ENCODE measurements around the gene HAS3.
A peak's percentile ranks its signal among the peaks of the same experiment; 100 is the strongest.

Gene HAS3

DNA sequence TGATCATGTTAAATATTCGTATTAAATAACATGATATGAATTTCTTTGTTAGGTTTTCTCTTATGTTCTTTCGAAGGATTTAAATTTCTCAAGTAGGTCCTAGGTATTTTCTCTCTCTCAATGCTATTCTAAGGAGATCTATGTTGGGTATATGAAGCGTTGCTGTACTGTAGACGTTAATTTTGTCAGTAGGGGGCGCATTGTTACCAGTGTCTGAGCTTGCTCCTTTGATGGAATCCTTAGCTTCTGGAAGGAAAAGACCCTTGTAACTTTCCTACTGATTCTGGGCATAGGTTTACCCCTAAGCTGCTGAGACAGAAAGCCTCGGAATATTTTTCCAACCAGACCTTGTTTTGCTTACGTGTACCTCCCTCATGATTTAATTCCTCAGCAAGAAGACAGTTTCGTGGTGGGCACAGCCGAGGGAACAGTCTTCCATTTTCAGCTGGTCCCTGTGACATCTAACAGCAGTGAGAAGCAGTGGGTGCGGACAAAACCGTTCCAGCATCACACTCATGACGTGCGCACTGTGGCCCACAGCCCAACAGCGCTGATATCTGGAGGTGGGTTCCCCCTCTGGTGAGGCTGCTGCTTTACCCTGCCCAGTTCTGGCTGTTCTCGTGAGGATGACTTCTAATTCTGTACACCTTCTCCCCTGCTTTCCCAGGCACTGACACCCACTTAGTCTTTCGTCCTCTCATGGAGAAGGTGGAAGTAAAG lies 44.9 kb downstream of the HAS3 start:
- H3K4me3 ChIP-seq (ENCODE audit: low read depth, low read length): no peak overlapping the region
- TF ChIP-seq, protein P1, sequence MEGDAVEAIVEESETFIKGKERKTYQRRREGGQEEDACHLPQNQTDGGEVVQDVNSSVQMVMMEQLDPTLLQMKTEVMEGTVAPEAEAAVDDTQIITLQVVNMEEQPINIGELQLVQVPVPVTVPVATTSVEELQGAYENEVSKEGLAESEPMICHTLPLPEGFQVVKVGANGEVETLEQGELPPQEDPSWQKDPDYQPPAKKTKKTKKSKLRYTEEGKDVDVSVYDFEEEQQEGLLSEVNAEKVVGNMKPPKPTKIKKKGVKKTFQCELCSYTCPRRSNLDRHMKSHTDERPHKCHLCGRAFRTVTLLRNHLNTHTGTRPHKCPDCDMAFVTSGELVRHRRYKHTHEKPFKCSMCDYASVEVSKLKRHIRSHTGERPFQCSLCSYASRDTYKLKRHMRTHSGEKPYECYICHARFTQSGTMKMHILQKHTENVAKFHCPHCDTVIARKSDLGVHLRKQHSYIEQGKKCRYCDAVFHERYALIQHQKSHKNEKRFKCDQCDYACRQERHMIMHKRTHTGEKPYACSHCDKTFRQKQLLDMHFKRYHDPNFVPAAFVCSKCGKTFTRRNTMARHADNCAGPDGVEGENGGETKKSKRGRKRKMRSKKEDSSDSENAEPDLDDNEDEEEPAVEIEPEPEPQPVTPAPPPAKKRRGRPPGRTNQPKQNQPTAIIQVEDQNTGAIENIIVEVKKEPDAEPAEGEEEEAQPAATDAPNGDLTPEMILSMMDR (conservative IDR thresholded peaks at IDR 0.05; ENCODE audit: low read depth, low read length): peak; percentile 79
- peak; percentile 92 for DNase-seq (ENCODE audit: low read depth)

DNA sequence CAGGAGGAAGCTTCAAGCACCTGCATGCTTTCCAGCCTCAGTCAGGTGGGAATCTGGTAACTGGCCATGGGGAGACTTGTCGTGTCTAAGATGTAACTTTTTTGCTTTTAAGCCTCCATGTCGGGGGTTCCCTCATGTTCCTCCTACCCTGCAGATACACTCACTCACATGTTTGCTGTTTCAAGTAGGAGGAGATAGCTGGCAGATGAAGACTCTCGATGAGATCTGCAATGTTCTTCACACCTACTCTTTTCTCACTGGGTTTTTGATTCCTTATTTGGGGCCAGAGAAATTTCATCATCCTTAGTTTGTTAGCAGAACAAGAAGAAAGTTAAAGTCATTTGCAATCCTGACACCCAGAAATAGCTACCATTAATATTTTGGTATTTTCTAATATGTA lies 51.7 kb downstream of the HAS3 start:
- no peak for DNase-seq (ENCODE audit: low read depth)
- TF ChIP-seq, protein P1 (conservative IDR thresholded peaks at IDR 0.05; ENCODE audit: low read depth, low read length): no peak
- H3K4me3 ChIP-seq (ENCODE audit: low read depth, low read length): no peak overlapping the region

DNA sequence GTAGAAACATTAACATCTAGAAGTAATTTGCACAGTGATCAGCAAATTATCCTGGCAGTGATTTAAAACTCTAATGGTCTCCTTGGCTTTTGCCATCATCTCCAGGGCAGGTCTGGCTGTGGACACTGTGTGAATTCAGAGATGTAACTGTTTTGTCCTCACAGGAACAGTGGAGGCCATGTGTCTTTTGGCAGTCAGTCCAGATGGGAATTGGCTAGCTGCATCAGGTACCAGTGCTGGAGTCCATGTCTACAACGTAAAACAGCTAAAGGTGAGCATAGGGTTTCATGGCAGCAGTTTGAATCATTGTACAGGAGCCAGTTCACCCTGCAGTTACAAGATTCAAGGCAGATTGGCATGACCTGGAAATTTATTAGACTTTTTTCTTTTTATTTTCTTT lies 54.7 kb downstream of the HAS3 start:
- TF ChIP-seq, protein P1 (conservative IDR thresholded peaks at IDR 0.05; ENCODE audit: low read depth, low read length): no peak
- no peak overlapping the region for H3K4me3 ChIP-seq (ENCODE audit: low read depth, low read length)
- DNase-seq (ENCODE audit: low read depth): no peak

DNA sequence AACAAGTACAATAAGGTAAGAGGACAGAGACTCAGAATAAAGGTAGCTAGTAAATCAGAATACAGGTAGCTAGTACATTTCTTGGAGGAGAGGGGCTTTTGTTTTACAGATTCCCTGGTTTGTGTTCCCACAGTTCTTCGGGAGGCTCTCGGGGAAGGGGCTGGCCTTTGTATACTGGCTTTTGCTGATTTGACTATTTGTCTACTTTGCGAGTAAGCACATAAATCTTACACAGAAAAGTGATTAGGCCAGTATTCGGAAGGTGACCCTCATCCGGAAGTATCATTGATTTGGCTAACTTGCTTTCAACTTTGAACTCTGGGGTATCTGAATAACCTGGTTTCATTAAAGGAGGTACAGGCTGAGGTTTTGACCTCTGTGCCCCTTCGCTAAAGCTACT lies 60.1 kb downstream of the HAS3 start:
- no peak overlapping the region for H3K4me3 ChIP-seq (ENCODE audit: low read depth, low read length)
- TF ChIP-seq, protein P1 (conservative IDR thresholded peaks at IDR 0.05; ENCODE audit: low read depth, low read length): no peak

DNA sequence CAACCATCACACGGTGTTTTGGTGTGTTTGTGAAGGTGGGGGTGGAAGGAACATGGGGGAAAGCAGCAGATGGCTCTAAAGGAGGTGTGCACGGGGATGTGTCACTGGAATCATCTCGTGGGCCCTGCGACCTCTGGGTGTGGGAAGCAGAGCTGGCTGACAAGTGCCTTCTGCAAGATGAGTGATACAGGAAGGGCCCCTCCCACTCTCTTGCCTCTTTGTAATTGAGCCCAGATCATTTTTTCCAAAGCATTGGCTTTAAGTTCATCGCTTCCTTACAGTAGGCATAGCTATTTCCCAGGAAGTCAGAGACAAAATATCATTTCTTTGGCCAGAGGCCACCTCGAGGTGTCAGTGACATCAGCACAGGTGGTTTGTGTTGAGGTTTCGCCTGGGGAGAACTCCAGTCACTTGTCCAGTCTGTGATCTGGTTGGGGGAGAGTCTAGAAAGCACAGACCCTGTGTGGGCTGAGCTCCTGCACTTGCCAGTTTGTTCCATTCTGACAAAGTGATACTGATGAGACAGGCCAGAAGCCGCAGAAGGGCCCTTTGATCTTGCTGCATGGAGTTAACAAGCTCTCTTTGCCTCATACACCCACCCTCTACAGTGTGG lies 60.9 kb downstream of the HAS3 start:
- H3K4me3 ChIP-seq (ENCODE audit: low read depth, low read length): no peak overlapping the region
- TF ChIP-seq, protein P1 (conservative IDR thresholded peaks at IDR 0.05; ENCODE audit: low read depth, low read length): no peak
- DNase-seq (ENCODE audit: low read depth): peak; percentile 28

More for the DNA sequence above, 60.1 kb downstream of the HAS3 start:
- DNase-seq (ENCODE audit: low read depth): no peak

DNA sequence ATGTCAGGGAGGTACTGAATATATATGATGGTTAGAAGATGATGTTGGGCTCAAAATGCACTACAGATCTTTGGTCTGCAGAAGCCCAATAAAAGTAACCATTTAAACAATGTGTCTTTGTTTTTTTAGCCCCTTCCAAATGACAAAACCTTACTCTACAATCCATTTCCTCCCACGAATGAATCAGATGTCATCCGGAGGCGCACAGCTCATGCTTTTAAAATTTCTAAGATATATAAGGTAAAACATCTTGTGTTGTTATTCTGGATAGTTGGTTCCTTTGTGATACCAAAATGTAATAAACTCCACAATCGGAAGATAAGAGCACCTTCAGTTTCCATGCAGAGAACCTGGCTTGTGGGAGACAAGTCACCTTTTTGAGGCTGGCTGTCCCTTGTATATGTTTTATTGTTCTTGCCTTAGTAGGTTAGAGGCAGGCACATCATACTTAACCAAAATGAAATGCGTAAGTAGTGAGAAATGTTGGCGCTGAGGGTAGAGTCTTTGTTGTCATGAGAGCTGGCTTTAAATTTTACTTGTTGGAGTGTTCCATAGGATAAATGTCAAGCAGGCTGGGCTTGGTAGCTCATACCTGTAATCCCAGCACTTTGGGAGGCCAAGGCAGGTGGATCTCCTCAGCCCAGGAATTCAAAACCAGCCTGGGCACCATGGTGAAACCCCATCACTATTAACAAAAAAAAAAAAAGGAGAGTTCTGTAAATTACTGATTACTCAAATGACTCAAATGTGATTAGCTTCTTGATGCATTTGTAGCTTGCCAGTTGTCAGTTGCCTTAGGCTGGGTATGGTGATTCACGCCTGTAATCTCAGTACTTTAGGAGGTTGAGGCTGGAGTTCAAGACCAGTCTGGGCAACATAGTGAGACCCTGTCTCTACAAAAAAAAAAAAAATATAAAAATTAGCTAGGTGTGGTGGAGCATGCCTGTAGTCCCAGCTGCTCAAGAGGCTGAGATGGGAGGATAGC lies 61.8 kb downstream of the HAS3 start:
- no peak overlapping the region for H3K4me3 ChIP-seq (ENCODE audit: low read depth, low read length)
- TF ChIP-seq, protein P1 (conservative IDR thresholded peaks at IDR 0.05; ENCODE audit: low read depth, low read length): no peak
- no peak for DNase-seq (ENCODE audit: low read depth)

Measured in choroid plexus epithelial cell (primary cell).